Measurements from ENCODE around the gene ERBB4. TPM values are rescaled to one million over a fixed set of nuclear protein-coding genes. Genes with fewer than 3 reads are reported as not detected.

ERBB4 gene
- total and polyA plus RNA-seq, 10 of the 15 experiments (the other 5 are each of a cell fraction or from before 2014, with no cell fraction given) = under 0.01 to 0.23 (median 0.01) TPM; not detected in 4

DNA sequence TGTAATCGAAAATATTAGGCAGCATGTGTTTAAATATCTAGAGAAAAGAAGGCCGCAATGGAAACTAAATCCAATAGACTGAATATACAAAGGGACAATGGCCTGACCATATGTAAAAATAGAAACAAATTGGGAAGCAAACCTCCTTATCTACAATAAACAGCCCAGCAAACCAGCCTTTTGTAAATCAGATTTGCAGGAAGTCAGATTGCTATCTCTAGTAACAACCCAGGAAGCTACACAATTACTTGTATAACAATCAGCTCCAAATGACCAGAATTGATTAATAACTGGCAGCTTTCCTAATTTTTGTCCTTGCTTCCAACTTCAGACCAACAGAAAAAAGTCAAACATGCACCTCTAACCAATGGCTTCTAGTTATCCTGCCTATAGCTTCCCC lies 1122.2 kb downstream of the ERBB4 start:
- POLR2A ChIA-PET = interaction anchor here (0.6 kb wide), 1 partner anchor 45 kb away, joined by 3 read pairs; no protein-coding TSS in a partner anchor
- no peak overlapping the region for H3K4me3 ChIP-seq
- no peak overlapping the region for H2AFZ ChIP-seq (ENCODE audit: control insufficient read depth, low read depth, low read length)
- H3K9ac ChIP-seq (ENCODE audit: control insufficient read depth, insufficient read depth, low read length) = no peak overlapping the region
- no peaks in the 10 kb centered on the region for H3K4me1 ChIP-seq (ENCODE audit: control insufficient read depth, insufficient read depth, low read length)
- SMC1A ChIA-PET (ENCODE audit: uncharacterized antibody, unreplicated experiment) = interaction anchor here (1.0 kb wide), 1 partner anchor 79 kb away, joined by 3 read pairs; no protein-coding TSS in a partner anchor
- CTCF ChIA-PET = interaction anchor here (0.8 kb wide), 2 partner anchors 14 to 25 kb away, joined by 3 to 4 read pairs; no protein-coding TSS in a partner anchor
- RAD21 ChIA-PET (ENCODE audit: unreplicated experiment) = interaction anchor here (1.1 kb wide), 1 partner anchor 16 kb away, joined by 3 read pairs; no protein-coding TSS in a partner anchor
- no peak for DNase-seq (ENCODE audit: low read depth, low spot score)
- H4K20me1 ChIP-seq (ENCODE audit: control insufficient read depth, insufficient read depth) = no peaks in the 10 kb centered on the region
- no peak for TF ChIP-seq ATF7 (IDR thresholded peaks at IDR 0.05; ENCODE audit: low read depth)
- no peak for TF ChIP-seq SUPT20H (IDR thresholded peaks at IDR 0.05; ENCODE audit: borderline replicate concordance, control insufficient read depth, low read depth, low read length)
- no peak for TF ChIP-seq BACH1 (IDR thresholded peaks at IDR 0.05; ENCODE audit: borderline replicate concordance)
- TF ChIP-seq NFYA (IDR thresholded peaks at IDR 0.05; ENCODE audit: borderline replicate concordance, low read depth, low read length) = no peak
- no peak for TF ChIP-seq ZNF207 (IDR thresholded peaks at IDR 0.05; ENCODE audit: borderline replicate concordance)
- no peak for TF ChIP-seq POLR2AphosphoS2 (IDR thresholded peaks at IDR 0.05; ENCODE audit: low read depth, low read length)
- no peak for TF ChIP-seq JUND (IDR thresholded peaks at IDR 0.05; ENCODE audit: low read depth, low read length)
- TF ChIP-seq STAT1 (conservative IDR thresholded peaks at IDR 0.05) = no peak
- no peak for TF ChIP-seq TCF3 (IDR thresholded peaks at IDR 0.05; ENCODE audit: borderline replicate concordance, insufficient read depth, low read depth, low read length)
- no peak for TF ChIP-seq CHD2 (IDR thresholded peaks at IDR 0.05; ENCODE audit: borderline replicate concordance, low read depth, low read length)
- TF ChIP-seq TBL1XR1 (IDR thresholded peaks at IDR 0.05; ENCODE audit: low read depth, low read length) = no peak
- TF ChIP-seq, protein P1, sequence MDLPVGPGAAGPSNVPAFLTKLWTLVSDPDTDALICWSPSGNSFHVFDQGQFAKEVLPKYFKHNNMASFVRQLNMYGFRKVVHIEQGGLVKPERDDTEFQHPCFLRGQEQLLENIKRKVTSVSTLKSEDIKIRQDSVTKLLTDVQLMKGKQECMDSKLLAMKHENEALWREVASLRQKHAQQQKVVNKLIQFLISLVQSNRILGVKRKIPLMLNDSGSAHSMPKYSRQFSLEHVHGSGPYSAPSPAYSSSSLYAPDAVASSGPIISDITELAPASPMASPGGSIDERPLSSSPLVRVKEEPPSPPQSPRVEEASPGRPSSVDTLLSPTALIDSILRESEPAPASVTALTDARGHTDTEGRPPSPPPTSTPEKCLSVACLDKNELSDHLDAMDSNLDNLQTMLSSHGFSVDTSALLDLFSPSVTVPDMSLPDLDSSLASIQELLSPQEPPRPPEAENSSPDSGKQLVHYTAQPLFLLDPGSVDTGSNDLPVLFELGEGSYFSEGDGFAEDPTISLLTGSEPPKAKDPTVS (IDR thresholded peaks at IDR 0.05; ENCODE audit: low read depth, low read length) = no peak
- no peak for TF ChIP-seq CREM (IDR thresholded peaks at IDR 0.05; ENCODE audit: low read depth)
- TF ChIP-seq EP300 (IDR thresholded peaks at IDR 0.05; ENCODE audit: borderline replicate concordance in 1 of 2, control insufficient read depth in 1 of 2, low read depth in 2 of 2, low read length in 2 of 2) = no peak
- WGBS (ENCODE audit: insufficient coverage, insufficient replicate concordance, low lambda C conversion rate, missing lambda C conversion rate) = 0% methylated on average over 2 of the region's 2 CpGs
- in situ Hi-C loops (cut with MboI) (no loop called here), intact Hi-C loops (cut with micrococcal nuclease; ENCODE audit: unreplicated experiment) (no loop called here)
- ATAC-seq = no peak
- FAIRE-seq = no peak
- no peaks in the 10 kb centered on the region for H3K79me2 ChIP-seq (ENCODE audit: control insufficient read depth, insufficient read depth, low read length)
- H3K27ac ChIP-seq (ENCODE audit: control insufficient read depth, insufficient read depth) = no peak overlapping the region
- no TSS peak for BruUV-seq (replicated peaks)
- H3K4me2 ChIP-seq (ENCODE audit: control insufficient read depth, insufficient read depth) = no peak overlapping the region
- H3K27me3 ChIP-seq (replicated peaks in 1 of 2; ENCODE audit: control insufficient read depth in 2 of 2, insufficient read depth in 2 of 2, low read length in 1 of 2) = no peaks in the 10 kb centered on the region
- H3K36me3 ChIP-seq (ENCODE audit: control insufficient read depth in 2 of 2, insufficient read depth in 2 of 2, low read length in 1 of 2) = no peaks in the 10 kb centered on the region
- H3K9me3 ChIP-seq (replicated peaks; ENCODE audit: control insufficient read depth, insufficient read depth, low read length) = no peaks in the 10 kb centered on the region
